GM21515 (cell line): ENCODE data around the gene MATN4.
"Not testable (repeated sequence)": the region's sequence is repeated elsewhere in the genome, so short reads cannot be mapped to it uniquely, and the experiment has no call there.

Source experiments
- ATAC-seq: cut with Tn5 transposase; IDR thresholded peaks from one replicate; pipeline ENCODE4 v1.9.1; 2021; ENCODE audit not compliant: unreplicated experiment

The MATN4 gene

GRCh38 chr20:45308117-45308778 lies at the start of gene MATN4:
Gene MATN4, minus strand, starts transcription at chr20:45308299. Its CDS starts 2,717 bp downstream, at chr20:45305582.
- no peak for ATAC-seq

GRCh38 chr20:45355209-45356084 lies 47.3 kb upstream of the MATN4 start:
- ATAC-seq, result no peak

GRCh38 chr20:45354423-45355208 lies 46.5 kb upstream of the MATN4 start:
- no peak for ATAC-seq

- ATAC-seq, result no peak
Measured at GRCh38 chr20:45353746-45354145, 45.6 kb upstream of the MATN4 start.

- ATAC-seq, result no peak
Measured at GRCh38 chr20:45352729-45353128, 44.6 kb upstream of the MATN4 start.

- not testable (repeated sequence) for ATAC-seq
Measured at GRCh38 chr20:45350795-45351194, 42.7 kb upstream of the MATN4 start.

- no peak for ATAC-seq
Measured at GRCh38 chr20:45350217-45350616, 42.1 kb upstream of the MATN4 start.

GRCh38 chr20:45347936-45348778 lies 40.1 kb upstream of the MATN4 start, which contains the start of gene SDC4:
Gene SDC4, minus strand, starts transcription at chr20:45348424. Its CDS starts 40 bp downstream, at chr20:45348384.
- ATAC-seq, result no peak

- ATAC-seq, result no peak
Measured at GRCh38 chr20:45347297-45347935, 39.3 kb upstream of the MATN4 start.

- no peak for ATAC-seq
Measured at GRCh38 chr20:45346851-45347250, 38.8 kb upstream of the MATN4 start.

GRCh38 chr20:45346291-45346718 lies 38.2 kb upstream of the MATN4 start:
- ATAC-seq, result no peak

GRCh38 chr20:45345104-45345936 lies 37.2 kb upstream of the MATN4 start:
- ATAC-seq, result no peak

GRCh38 chr20:45344168-45344860 lies 36.2 kb upstream of the MATN4 start:
- no peak for ATAC-seq

GRCh38 chr20:45343532-45344167 lies 35.6 kb upstream of the MATN4 start:
- ATAC-seq, result no peak

- ATAC-seq, result no peak
Measured at GRCh38 chr20:45342855-45343531, 34.9 kb upstream of the MATN4 start.

- ATAC-seq, result no peak
Measured at GRCh38 chr20:45341939-45342854, 34.1 kb upstream of the MATN4 start.
